NCI-H2171 treated with DMSO at 0.1 percent for 48 hours (cell line): ENCODE results near the gene CBARP.
A peak's percentile ranks its signal among the peaks of the same experiment; 100 is the strongest.
"Not testable (repeated sequence)": the region's sequence is repeated elsewhere in the genome, so short reads cannot be mapped to it uniquely, and the experiment has no call there.

Experiments used
- DNase-seq: peaks from one replicate; lab custom pipeline; 2025; lab: John Stamatoyannopoulos, UW

CBARP gene

DNA sequence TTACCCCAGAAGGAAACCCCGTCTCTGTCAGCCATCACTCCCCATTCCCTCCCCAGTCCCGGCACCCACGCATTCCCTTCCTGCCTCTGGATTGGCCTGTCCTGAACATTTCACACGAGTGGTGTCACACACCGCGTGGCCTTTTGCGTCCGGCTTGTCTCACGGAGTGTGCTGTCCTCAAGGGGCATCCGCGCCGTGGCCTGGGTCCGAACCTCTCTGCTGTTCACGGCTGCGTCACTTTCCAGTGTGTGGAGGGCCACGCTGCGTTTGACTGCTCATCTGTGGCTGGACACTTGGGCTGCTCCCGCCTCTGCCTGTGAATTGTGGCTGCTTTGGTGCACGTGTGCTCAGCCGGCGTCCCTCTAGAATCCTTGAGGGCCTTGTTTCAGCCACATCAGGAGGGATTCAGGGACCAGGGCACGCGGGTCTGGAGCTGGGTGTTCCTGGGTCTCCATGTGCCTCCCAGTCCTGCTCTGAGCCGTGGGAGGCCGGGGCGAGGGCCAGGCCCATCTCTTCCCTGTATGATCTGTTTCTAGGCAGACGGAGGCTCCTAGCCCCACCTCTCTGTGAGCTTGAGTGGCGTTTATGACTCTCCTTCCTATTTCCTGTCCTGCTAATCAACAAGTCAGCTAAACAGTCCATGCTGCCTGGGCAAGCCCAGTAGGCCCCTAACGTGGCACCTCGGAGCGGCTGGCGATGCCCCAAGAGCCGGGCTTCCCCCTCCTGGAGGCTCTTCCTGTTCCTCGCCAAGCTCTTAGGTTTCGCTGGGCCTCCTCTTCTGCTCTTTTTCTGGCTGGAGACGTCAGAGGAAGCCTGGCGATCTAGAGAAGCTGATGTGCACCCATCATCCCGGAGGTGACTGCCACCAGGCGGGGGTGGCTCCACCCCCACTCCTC is 24.2 kb downstream of the CBARP start:
- no peak for DNase-seq

DNA sequence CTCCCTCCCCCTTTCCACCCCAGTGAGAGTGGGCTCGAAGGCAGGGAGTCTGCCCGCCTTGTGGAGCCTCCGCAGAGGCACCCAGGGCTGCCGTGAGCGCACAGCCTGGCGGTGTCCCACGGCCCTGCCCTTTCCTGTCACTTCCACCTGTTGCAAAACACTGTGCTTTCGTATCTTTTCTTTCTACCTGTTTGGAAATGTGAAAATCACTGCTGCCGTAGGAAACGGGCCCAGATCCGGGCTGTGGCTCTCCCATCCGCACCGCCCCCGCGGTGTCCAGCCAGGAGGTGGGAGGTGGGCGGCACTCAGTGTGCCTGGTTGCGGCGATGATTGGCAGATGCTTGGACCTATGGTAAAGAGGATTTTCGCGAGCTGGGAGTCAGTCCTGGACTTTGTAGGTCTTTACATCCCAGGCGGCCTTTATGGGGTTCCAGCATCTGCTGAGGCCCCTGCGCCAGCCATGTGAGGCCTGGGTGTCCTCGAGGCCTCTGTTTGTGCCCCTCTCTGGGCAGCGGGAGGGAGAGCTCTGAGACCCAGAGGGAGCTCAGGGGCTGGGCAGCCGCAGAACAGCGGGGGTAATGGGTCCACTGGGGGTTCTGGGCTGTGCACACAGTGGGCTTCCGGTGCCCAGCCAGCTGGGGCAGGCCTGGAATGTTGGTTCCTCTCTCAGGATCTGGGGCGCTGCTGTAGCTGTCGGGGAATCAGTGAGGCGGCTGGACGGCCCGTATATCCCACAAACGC is 26.1 kb downstream of the CBARP start:
- DNase-seq: no peak

DNA sequence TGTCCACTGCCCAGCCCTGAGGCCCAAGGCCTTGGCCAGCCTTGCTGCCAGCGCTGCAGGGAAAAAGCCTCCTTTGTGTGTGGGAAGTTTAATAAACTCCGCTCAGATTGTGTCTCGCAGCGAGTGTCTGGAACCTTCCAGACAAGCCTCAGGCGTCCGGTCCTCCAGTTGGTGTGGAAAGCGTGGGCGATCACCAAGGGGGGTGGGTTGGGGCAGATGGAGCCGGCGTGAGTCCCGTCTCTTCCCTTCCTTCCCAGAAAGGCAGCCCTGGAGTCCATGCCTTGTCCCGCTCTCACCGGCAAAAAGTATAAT is 27.6 kb downstream of the CBARP start:
- no peak for DNase-seq

GRCh38 chr19:1208830-1209229 is 29.0 kb downstream of the CBARP start:
- DNase-seq: not testable (repeated sequence)

DNA sequence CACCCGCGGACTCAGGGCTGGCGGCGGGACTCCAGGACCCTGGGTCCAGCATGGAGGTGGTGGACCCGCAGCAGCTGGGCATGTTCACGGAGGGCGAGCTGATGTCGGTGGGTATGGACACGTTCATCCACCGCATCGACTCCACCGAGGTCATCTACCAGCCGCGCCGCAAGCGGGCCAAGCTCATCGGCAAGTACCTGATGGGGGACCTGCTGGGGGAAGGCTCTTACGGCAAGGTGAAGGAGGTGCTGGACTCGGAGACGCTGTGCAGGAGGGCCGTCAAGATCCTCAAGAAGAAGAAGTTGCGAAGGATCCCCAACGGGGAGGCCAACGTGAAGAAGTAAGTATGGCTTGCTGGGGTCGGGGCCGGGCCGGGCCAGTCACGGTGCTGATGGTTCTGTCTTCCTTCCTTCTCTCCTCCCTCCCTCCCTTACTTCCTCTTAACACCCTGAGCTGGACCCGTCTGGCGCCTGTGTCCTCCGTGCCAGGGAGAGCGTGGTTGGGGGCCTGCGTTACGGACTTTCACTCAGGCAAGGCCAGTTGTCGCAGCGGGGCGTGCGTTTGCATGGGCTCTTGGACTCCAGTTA is 30.8 kb downstream of the CBARP start:
- no peak for DNase-seq

DNA sequence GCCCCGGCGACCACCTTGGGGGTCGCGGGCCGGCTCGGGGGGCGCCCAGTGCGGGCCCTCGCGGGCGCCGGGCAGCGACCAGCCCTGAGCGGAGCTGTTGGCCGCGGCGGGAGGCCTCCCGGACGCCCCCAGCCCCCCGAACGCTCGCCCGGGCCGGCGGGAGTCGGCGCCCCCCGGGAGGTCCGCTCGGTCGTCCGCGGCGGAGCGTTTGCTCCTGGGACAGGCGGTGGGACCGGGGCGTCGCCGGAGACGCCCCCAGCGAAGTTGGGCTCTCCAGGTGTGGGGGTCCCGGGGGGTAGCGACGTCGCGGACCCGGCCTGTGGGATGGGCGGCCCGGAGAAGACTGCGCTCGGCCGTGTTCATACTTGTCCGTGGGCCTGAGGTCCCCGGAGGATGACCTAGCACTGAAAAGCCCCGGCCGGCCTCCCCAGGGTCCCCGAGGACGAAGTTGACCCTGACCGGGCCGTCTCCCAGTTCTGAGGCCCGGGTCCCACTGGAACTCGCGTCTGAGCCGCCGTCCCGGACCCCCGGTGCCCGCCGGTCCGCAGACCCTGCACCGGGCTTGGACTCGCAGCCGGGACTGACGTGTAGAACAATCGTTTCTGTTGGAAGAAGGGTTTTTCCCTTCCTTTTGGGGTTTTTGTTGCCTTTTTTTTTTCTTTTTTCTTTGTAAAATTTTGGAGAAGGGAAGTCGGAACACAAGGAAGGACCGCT is 31.5 kb downstream of the CBARP start:
- DNase-seq: no peak

DNA sequence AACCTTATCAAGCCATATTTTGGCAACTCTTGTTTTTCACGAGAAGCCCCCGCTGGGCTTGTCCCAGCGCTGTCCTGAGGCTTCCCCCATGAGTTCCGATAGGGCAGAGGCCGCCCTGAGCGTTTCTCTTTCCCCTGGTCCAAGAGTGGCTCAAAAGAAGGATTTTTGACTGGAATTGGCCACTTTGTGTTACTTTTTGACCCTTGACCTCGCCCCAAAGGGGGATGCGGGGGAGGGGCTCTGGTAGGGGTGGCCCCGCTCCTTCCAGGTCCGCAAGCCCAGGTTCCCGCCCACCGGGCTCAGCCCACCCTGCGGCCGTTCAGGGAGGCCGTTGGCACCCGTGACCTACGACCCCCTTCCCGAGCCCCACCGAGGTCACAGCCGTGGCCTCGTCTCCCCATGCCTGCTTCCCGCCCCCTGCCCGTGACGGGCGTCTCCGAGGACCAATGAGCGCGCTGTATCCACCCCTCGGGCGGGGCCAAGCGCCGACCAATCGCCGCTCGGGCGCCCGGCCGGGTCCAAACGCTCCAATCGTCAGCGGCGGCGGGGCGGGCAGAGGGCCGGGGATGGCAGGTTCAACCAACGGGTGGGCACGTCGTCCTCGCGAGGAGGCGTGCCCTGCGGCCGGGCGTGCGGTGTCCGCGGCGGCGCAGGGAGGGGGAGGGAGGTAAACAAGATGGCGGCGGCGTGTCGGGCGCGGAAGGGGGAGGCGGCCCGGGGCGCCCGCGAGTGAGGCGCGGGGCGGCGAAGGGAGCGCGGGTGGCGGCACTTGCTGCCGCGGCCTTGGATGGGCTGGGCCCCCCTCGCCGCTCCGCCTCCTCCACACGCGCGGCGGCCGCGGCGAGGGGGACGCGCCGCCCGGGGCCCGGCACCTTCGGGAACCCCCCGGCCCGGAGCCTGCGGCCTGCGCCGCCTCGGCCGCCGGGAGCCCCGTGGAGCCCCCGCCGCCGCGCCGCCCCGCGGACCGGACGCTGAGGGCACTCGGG is 32.4 kb downstream of the CBARP start, which contains the start of gene STK11:
Gene STK11, plus strand, starts transcription at position 665 of the 986 bp plus-strand sequence. CDS start 1,136 bp downstream, outside the sequence.
- peak; percentile 96 for DNase-seq

GRCh38 chr19:1200614-1201013 is 37.2 kb downstream of the CBARP start:
- DNase-seq: not testable (repeated sequence)

DNA sequence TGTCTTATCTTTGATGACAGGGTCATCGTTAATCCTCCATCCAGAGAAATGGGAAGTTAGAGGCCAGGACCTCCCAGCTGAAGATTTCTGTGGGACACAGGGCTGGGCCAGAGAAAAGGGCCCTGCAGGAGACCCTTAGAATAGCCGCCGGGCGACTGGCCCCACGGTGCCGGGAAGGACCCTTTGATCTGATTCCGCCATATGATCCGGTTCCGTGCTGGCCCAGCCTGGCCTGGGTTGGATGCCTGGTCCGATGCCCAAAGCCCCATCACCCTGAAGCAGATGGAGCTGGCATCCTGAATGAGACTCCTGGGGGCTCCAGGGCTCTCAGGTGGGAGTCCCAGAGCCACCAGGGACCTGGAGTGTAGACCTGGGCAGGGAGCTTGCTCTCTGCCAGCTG is 38.3 kb downstream of the CBARP start:
- no peak for DNase-seq

- no peak for DNase-seq
These were observed 48.4 kb downstream of the CBARP start for GRCh38 chr19:1189419-1189818.

DNA sequence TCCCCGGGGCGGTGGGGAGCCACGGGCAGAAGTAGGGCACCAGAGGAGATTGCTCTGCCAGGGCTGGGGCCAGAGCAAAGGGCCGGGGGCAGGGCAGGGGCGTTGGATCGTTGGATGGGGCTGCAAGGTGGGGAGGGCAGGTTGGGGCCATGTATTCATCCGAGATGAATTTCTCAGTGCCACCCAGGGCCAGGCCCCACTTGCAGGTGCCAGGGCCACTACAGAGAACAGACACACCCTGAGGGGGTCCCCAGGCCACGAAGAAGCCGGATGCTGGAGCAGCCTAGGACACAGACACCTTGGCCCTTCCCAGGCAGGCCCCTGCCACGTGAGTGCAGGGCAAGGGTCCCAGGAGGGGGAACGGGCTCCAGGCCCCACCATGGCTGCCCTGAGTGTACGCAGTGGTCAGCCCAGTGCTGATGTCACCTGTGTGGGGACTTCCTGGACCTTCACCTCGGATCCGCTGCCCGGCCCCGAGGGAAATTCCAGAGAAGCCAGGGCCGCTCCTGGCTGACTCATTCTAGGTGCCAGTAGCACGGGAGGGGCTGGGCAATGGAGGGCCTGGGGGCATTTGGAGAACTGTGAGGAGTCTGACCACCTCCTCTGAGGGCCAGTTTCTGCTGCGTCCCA is 54.1 kb downstream of the CBARP start:
- DNase-seq: no peak

GRCh38 chr19:1182727-1183126 is 55.1 kb downstream of the CBARP start:
- no peak for DNase-seq

DNA sequence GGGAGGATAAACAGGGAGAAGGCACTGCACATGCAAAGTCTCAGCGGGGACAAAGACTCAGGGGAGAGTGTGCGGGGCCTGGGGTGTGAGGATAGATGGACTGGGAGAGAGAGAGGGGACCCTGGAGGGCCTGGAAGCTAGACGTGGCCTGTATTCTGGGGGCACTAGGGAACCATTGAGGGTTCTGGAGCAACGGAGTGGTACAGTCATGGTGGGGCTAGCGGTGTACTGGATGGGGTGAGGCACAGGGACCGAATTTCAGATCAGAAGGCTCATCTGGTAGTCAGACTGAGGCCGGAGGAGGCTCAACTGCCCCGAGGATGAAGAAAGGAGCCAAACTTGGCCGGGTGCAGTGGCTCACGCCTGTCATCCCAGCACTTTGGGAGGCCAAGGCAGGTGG is 55.7 kb downstream of the CBARP start:
- no peak for DNase-seq

GRCh38 chr19:1181606-1182005 is 56.2 kb downstream of the CBARP start:
- DNase-seq: no peak
